GM21447 (cell line): ENCODE data around the gene GABPB1.

Source experiments
- ATAC-seq: cut with Tn5 transposase; IDR thresholded peaks from one replicate; pipeline ENCODE4 v1.9.1; 2021; ENCODE audit not compliant: unreplicated experiment

GABPB1 gene

GRCh38 chr15:50345298-50345697, 9.7 kb downstream of the GABPB1 start:
- no peak for ATAC-seq

GRCh38 chr15:50344006-50344464, 11.0 kb downstream of the GABPB1 start:
- no peak for ATAC-seq

- no peak for ATAC-seq
Observed at GRCh38 chr15:50341616-50342136, 13.3 kb downstream of the GABPB1 start.

GRCh38 chr15:50340416-50340815, 14.6 kb downstream of the GABPB1 start:
- no peak for ATAC-seq

- ATAC-seq = no peak
Observed at GRCh38 chr15:50339717-50340116, 15.3 kb downstream of the GABPB1 start.

- no peak for ATAC-seq
Observed at GRCh38 chr15:50335251-50335650, 19.7 kb downstream of the GABPB1 start.

- no peak for ATAC-seq
Observed at GRCh38 chr15:50333229-50333628, 21.8 kb downstream of the GABPB1 start.

GRCh38 chr15:50330921-50331320, 24.1 kb downstream of the GABPB1 start:
- no peak for ATAC-seq

- ATAC-seq = no peak
Observed at GRCh38 chr15:50328116-50328515, 26.9 kb downstream of the GABPB1 start.

GRCh38 chr15:50321680-50322210, 33.3 kb downstream of the GABPB1 start:
- ATAC-seq = no peak

- no peak for ATAC-seq
Observed at GRCh38 chr15:50320504-50320903, 34.5 kb downstream of the GABPB1 start.

- ATAC-seq = no peak
Observed at GRCh38 chr15:50318697-50319096, 36.3 kb downstream of the GABPB1 start.

- ATAC-seq = no peak
Observed at GRCh38 chr15:50315814-50316630, 39.0 kb downstream of the GABPB1 start.

- no peak for ATAC-seq
Observed at GRCh38 chr15:50312636-50313035, 42.4 kb downstream of the GABPB1 start.

- ATAC-seq = no peak
Observed at GRCh38 chr15:50307799-50308198, 47.2 kb downstream of the GABPB1 start.

GRCh38 chr15:50304836-50305235, 50.2 kb downstream of the GABPB1 start:
- no peak for ATAC-seq

- no peak for ATAC-seq
Observed at GRCh38 chr15:50302581-50302980, 52.4 kb downstream of the GABPB1 start.

- ATAC-seq = no peak
Observed at GRCh38 chr15:50298340-50298739, 56.7 kb downstream of the GABPB1 start.

GRCh38 chr15:50295966-50296365, 59.0 kb downstream of the GABPB1 start:
- ATAC-seq = no peak

GRCh38 chr15:50289749-50290148, 65.2 kb downstream of the GABPB1 start:
- ATAC-seq = no peak

GRCh38 chr15:50287324-50288116, 67.5 kb downstream of the GABPB1 start:
- no peak for ATAC-seq

- ATAC-seq = no peak
Observed at GRCh38 chr15:50281427-50281826, 73.6 kb downstream of the GABPB1 start.
